Head of caudate nucleus (tissue), 42 donors: ENCODE data around the gene TJAP1.

Experiments used
- DNase-seq, 42 donors: peaks; one replicate each; pipeline versions ENCODE4 v3.0.0 to v3.0.0-alpha.2; 2020 to 2021; ENCODE audit warnings: mixed read lengths in 7 of 42
- intact Hi-C: fragments of 100-400 bp; cut with DNase I; formaldehyde crosslinking; loops from one replicate; pipeline ENCODE4 v1.15.0; 2022

Gene TJAP1

DNA sequence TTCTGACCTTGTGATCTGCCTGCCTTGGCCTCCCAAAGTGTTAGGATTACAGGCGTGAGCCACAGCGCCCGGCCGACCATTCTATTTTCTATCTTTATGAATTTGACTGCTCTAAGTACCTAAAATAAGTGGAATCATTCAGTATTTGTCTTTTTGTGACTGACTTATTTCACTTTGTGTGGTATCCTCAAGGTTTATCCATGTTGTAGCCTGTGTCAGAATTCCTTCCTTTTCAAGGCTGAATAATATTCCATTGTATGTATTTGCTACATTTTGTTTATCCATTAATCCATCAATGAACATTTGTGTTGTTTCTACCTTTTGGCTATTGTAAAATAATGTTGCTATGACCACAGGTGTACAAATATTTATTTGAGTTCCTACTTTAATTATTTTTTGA lies 4.9 kb upstream of the TJAP1 start:
- no peak for DNase-seq
- intact Hi-C loops, result no loop called here

DNA sequence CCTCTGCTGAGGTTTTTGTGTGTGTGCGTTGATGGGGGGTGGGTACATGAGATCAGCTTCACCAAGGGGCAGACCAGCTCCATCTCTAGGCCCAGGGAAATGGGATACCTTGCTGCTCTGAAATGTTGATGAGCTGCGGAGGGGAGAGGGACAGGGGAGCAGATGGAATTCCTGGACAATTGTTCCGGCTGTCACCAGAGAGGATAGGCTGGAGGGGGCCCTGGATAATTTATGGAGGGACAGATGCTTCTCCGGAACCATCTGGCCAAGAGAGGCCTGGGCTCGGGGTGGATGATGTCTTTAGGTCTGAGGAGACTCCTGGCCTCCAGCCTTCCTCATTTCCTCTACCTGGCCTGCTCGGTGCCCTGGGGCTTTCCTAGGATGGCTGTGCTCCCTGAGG lies 1.9 kb upstream of the TJAP1 start:
- DNase-seq, result no peak
- intact Hi-C loops, result no loop called here

DNA sequence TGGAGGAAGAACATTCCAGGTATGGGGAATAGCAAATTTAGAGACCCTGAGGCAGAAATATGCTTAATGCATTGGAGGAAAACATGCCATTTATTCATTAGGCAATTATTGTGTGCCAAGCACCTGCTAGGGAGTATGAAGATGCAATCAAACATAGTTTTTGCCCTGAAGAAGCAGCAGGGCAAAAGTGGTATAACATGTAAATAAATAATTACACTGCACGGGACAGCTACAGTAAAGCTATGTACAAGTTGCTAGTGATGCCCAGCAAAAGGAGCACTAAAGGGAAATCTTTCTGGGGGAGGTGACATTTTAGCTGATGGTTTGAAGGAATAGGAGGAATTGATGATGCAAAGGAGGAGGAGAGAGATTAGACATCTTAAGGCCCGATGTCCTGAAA lies 624 bp upstream of the TJAP1 start:
- no peak for DNase-seq
- intact Hi-C loops, result no loop called here

DNA sequence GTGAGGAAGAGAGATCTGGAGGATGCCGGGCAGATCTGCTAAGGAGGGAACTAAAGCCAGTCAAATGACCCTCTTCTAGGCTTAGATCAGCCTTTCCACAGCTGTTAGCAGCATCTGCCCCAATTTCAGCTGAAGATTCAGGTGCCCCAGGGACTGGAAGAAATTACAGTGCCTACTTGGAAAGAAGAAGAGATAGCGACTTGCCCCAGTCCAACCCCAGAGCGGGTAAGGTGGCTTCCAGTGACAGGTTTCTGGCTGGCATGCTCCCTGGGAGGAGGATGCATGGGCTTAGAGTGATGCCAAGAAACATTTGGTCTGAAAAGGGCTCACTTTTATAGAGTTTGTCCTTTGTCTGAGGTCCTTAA lies 620 bp downstream of the TJAP1 start:
- DNase-seq, result no peak
- intact Hi-C loops, result no loop called here

DNA sequence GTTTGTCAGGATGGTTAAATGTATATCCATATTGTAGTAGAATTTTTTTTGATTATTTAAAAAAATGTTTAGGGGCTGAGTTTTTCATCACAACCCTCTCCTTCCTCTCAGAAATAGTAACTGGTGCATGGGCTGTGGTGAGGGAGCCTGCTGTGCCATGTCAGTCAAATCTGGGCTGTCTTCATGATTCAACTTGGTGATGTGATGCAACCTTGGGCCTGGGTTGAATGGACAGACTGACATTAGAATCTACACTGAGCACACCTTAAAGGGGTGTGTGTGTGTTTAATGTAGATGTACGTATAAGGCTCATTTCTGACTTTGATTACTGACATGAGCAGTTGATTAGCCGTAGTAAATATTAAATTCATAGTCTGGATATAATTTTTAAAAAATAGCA lies 3.7 kb downstream of the TJAP1 start:
- no peak for DNase-seq
- intact Hi-C loops, result no loop called here

DNA sequence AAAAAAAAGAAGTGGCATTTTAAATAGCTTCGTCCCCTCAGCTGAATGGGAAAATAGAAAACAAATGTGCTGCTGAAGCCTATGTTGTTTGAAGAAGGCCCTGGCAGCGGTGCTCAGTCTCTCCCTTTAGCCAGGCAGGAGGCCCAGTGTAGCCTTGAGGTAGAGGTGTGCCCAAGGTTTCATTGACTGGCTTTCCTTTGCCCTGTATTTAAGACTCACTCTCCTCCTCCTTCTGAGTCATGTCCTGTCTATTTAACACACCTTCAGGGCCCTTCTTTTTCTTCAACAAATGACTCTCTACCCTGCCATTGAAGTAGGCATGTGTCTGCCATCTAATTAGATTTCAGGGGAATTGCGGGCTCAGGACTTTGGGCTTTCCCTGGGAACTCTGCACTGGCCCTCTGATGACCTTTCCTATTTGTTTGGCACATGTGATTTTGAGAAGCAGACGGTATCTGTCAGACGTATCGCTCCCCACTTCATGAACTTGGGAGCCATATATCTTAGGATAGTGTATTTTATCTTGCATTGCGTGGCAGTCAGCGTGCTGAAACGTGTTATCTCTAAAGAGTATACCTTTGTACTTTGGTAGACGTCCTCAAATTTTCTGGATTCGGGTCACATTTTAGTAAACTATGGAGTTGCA lies 4.3 kb downstream of the TJAP1 start:
- no peak for DNase-seq
- intact Hi-C loops, result no loop called here

DNA sequence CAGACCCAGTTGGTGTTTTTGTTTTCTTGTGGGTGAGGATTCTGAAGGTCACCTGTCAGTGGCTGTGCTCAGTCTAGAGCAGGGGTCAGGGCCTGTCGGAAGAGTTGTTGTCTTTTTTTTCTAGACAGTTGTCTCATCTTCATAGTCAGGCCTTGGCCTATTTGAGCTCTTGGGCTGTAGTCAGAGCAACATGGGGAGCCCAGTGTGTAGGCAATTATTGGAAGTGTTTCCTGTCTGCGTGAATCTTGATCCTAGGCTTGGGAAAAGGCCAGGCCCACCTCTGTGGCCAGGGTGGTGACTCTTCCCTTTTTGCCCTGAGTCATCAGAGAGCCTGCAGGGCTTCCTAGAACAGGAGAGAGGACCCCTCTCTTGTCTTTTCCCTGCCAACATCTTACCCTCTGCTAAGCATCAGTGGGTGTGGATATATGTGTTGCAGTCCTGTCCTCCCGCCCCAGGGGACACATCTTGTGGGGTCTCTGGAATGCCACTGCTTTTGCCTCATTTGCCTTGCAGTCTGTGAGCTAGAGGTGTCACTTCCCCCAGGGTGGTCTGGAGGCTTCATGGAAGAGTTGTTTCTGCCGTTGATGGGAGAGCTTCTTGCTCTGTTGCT lies 11.4 kb downstream of the TJAP1 start:
- no peak for DNase-seq
- intact Hi-C loops, result no loop called here

DNA sequence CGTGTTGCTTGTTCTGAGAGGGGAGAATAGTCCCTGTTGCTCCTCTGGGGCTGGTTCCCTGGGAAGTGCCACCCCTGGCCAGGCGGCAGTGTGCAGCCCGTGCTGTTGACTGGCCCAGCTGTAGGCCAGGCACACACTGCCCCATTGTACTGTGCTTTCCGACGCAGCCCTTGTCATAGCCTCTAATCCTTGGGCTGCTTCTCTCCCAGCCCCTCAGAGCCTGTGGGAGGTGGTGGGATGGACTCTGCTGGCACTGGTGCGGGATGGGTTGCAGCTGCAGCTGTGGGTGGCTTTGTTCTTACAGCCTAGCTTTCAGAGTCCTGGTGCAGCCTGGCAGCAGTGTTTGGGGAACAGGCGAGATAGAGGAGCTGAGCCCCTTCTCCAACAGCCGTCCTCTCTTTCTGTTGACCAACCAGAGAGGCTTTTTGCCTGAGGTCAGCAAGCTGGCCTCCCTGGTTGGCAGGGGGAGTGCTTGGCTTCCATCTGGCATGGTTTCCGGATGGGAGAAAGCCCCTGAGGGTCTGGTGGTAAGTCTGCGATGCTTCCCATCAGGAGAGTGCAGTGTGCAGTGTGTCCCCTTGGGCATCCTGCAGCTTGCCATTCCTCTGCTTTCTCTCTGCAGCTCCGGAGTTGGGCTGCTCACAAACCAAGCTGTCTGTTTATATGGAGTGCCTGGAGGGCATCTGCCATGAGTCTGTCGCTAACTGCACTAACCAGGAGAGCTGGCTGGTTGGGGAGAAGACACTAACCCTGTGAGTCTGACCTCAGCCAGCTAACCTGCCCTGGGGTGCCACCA lies 12.1 kb downstream of the TJAP1 start:
- DNase-seq, result peak; percentile 82 to 98 (median 95)
- intact Hi-C loops, result no loop called here

DNA sequence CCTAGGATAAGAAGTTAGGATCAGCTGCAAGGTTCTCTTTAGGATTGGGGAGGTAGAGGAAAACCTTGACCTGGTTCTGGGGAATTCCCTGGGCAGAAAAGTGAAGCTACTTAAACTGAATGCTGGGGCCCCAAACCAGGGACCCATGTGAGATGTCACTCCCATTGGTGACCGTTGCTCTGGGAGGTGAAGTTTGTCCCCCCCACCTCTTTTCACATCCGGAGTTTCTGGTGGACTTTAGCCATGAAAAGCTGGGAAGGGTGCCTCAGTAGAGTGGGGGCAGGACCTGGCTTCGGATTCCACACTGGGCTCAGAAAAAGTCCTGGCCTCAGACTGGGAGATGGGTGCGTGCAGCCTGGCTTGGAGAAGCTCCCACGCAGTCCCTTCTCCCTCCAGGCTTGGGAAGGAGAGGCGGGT lies 13.2 kb downstream of the TJAP1 start:
- intact Hi-C loops, result no loop called here
- DNase-seq, result peak in 5 of 42 donors; percentile 36 to 60 (median 37)

DNA sequence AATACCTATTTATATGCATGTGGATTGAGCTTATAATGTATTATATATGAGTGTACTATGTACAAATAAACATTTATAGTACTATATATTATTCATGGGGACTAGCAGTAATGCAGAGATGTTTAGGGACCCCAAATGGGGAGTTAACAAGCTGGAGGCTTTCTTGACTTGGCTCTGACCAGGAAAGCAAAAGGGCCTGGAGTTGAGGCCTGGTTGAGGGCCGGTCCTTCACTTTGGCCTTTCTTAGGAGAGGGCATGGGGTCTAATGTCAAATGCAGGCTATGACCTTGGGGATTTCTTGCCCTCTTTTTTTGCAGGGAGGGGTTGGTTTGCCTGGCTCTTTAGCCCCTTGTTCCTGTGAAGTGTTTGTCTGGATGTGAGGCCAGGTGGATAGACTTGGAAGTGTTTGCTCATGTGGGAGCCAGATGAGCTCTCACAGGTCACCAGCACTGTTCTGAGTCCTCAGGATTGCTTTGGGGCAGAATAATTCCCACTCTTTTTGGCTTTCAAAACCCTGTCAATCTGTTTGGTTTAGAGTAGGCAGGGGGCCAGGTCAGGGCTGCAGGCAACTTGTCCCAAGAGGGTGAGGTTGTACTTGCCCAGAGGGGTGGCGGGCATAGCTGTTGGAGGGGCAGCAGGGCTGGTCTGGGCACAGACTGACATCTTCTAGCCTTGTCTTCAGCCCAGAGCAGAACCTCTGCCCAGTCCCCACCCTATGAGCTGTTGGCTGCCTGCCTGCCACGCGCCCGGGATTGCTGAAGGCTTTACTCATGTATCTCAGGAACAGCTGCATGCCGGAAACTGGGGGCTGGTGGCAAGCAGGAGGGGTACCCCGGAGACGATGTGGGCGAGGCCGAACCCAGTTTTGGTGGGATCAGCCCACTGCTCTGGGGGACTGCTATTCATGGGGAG lies 14.6 kb downstream of the TJAP1 start:
- peak; percentile 87 to 97 (median 94) for DNase-seq
- intact Hi-C loops, result no loop called here

DNA sequence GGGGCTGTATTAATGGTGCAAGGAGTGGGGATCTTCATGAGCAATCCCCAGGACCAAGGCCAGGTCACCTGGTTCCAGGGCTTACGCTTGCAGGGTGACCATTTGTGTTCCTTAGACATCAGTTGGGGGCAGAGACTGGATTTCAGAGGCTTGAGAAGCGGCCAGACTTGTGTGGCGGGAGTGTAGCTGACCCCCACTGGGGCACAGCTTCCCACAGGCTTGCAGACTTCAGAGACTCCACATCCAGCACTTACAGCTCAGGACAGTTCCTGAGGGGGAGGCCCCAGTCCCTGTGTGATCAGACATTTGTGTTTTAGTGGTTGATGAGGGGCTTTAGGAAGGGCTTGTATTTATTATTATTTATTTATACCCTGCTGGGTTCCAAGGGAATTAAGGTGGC lies 15.3 kb downstream of the TJAP1 start:
- DNase-seq, result peak in 2 of 42 donors; percentile 40 to 47
- intact Hi-C loops, result no loop called here

DNA sequence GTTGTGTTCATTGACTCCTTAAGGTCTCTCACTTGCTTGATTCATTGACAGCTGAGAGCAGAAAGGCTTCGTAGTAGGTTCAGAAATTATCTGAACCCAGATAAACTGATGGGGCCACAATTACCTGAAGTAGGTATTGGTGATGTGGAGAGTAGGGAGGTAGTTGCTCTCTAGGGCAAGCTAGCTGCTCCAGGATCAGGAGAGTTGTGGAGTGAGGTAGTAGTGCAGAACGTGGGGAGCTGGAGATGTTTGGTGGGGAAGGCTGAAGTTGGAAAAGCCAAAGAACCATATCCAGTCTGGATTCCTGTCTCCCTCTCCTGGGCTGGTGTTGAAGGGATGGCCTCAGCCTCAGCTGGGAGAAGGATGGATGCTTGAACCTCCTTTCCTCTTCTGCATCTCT lies 15.9 kb downstream of the TJAP1 start:
- DNase-seq, result no peak
- intact Hi-C loops, result no loop called here

DNA sequence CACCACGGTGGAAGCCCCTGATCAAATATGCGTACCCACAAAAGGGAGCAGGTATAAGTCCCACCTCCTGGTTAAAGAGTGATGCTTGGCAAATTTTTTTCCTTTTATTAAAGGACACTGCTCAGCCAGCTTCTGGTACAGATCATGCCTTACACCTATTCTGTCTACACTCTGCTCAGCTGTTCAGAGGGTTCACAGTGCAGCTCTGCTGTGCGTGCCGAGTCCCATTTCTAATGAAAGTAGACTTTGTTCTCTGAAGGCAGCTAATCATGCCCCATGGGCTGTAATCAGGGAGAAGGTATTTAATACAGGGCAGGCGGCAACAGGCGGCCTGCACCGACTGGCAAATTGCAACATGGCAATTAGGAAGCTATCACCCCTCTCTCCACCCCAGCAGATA lies 16.5 kb downstream of the TJAP1 start:
- intact Hi-C loops, result no loop called here
- peak in 1 of 42 donors; percentile 48 for DNase-seq

DNA sequence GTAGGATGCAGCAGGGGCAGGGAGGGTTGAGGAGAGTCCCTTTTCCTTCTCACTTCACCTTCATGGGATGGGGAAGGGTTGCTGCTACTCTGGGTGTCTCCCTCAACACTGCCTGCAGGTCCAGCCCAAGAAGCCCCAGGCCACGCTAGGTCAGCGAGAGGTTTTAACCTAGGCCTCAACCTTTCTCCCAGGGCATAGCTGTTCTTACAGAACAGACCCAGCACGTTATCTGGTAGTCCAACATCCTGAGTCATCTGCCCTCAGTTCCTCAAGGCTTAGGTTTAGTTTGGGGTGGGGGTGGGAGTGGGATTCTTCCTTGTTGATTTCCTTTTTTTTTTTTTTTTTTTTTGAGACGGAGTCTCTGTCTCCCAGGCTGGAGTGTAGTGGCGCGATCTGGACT lies 17.0 kb downstream of the TJAP1 start:
- DNase-seq, result no peak
- intact Hi-C loops, result no loop called here

DNA sequence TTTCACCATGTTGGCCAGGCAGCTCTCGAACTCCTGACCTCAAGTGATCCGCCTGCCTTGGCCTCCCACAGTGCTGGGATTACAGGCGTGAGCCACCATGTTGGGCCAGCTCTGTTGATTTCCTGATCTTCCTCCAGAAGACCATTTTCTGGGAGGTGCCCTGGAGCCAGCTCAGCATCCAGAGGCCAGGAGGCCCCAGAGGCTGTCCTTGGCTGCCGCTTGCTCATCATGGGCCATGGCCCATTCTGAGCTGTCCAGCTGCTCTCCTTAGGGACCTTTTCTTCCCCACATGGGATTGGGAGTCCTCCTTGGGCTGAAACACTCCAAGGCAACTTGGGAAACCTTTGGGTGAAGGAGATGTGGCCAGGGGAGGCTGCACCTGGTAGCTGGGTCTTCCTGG lies 17.4 kb downstream of the TJAP1 start:
- intact Hi-C loops, result no loop called here
- no peak for DNase-seq

DNA sequence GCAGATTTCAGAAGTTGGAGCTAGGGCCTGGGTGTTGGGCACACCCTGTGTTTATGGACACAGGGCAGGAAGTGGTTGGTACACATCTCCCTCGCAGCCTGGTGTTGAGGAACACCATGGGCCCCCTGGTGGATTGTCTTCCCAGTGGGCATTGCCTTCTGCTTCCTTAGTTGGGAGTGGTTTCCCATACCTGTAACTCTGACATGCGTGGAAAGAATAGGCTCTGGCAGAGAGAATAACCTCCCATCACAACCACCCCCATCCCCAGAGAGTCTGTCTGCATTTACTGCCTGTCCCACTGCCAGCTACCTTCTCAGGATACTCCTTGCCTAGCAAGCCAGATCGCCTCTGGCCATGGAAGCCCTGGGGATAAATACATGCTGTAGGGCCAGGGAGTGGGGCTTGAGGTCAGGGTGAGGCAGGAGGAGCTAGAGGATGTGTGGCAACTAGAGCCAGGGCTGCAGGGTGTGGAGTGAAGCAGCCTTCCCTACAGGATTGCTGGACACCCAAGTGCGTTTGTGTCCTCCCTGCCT lies 18.1 kb downstream of the TJAP1 start:
- intact Hi-C loops, result no loop called here
- no peak for DNase-seq

DNA sequence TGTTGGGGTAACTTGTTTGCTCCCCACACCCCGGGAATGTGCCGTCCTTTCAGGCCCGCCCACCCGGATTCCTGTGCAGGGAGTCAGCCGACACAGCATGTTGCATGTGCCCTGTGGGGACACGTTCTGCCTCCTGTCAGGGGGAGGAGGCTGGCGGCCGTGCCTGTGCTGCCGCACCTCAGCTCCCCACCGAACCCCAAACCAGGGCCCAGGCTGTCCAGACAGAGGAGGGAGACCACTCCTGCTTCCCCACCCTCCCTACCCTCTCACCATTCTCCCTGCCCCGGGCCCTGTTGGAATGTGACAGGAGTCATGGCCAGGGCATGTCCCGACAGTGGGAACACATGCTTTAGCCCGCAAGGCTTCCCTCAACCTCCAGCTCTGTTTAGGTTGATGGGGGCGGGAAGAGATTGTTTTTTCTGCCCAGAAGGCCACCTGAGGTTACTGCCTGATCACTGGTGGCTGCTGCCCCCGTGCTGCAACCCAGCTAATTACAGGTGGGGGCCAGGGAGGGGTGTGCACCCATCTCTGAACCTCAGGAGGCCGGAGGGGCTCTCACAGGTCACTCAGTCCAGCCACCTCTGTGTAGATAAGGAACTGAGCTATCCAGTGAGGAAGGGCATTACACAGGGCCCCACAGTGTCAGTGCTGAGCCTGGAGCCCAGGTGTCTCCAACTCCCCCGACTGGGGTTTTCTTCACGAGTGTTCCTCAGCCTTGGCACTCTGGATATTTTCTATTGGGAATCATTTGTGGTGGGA lies 19.2 kb downstream of the TJAP1 start:
- DNase-seq, result peak in 31 of 42 donors; percentile 41 to 83 (median 61)

DNA sequence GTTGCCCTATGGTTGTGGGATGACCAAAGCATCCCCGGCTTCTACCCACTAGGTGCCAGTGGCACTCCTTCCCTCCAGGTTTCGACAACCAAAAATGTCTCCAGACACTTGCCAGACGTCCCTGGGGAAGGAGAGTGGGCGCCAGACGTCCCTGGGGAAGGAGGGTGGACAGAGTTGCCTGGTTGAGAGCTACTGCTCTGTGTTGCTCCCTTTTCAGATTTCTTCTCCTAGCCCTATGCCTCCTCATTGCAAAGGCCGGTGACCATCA lies 19.7 kb downstream of the TJAP1 start:
- DNase-seq, result no peak
- intact Hi-C loops, result loop anchor here (2.0 kb wide), 1 partner anchor 42 kb away; the partner anchor contains the start of gene DLK2

More for the DNA sequence above, 19.2 kb downstream of the TJAP1 start:
- intact Hi-C loops, result loop anchor here (2.0 kb wide), 1 partner anchor 42 kb away; the partner anchor contains the start of gene DLK2

DNA sequence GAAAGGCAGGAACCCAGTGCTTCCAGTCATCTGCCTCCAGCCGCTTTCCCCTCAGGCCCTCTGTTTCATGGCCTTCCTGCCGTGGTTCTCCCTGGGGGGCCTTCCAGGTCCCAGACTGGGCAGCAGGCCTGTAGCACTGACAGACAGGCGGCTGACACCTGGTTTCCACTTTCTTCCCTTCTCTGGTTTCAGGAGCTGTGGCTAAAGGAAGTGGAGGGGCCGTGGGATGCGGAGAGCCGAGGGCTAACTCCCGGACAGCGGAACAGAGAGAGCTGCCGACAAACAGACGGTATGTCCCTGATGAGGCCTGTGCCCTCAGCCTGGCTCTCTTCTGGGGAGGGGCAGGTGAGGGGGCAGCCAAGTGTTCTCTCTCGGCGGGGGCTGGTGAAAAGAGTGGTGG lies 20.3 kb downstream of the TJAP1 start:
- intact Hi-C loops, result loop anchor here (2.0 kb wide), 1 partner anchor 43 kb away; the partner anchor contains the start of gene DLK2
- DNase-seq, result no peak
